Activated CD8-positive, alpha-beta memory T cell treated with anti-CD3 and anti-CD28 coated beads, Interleukin-2, amount 50 U/mL, for 4 hours (primary cell): ENCODE measurements around the gene LY6G6C.

Source experiments
- DNase-seq: peaks from one replicate; pipeline ENCODE4 v3.0.0-alpha.2; 2020

Gene LY6G6C

GRCh38 chr6:31702819-31703716 lies 18.5 kb downstream of the LY6G6C start, which contains the start of gene ABHD16A:
ABHD16A (minus strand) TSS chr6:31703324; CDS start chr6:31703281, 43 bp downstream.
- peak; percentile 97 for DNase-seq

GRCh38 chr6:31702405-31702818 lies 19.1 kb downstream of the LY6G6C start:
- no peak for DNase-seq

- no peak for DNase-seq
Measured at GRCh38 chr6:31701666-31702404, 19.7 kb downstream of the LY6G6C start.

GRCh38 chr6:31700740-31701401 lies 20.7 kb downstream of the LY6G6C start:
- DNase-seq = no peak

GRCh38 chr6:31697555-31697954 lies 24.0 kb downstream of the LY6G6C start:
- DNase-seq = no peak

GRCh38 chr6:31693535-31693934 lies 28.0 kb downstream of the LY6G6C start:
- no peak for DNase-seq

GRCh38 chr6:31692886-31693285 lies 28.7 kb downstream of the LY6G6C start:
- no peak for DNase-seq

GRCh38 chr6:31692353-31692752 lies 29.2 kb downstream of the LY6G6C start:
- no peak for DNase-seq

GRCh38 chr6:31691564-31692108 lies 29.9 kb downstream of the LY6G6C start:
- DNase-seq = no peak

- DNase-seq = no peak
Measured at GRCh38 chr6:31691078-31691463, 30.5 kb downstream of the LY6G6C start.

GRCh38 chr6:31690231-31691077 lies 31.1 kb downstream of the LY6G6C start:
- no peak for DNase-seq

- no peak for DNase-seq
Measured at GRCh38 chr6:31689249-31690110, 32.1 kb downstream of the LY6G6C start.

GRCh38 chr6:31687860-31688693 lies 33.5 kb downstream of the LY6G6C start:
- DNase-seq = no peak

- no peak for DNase-seq
Measured at GRCh38 chr6:31687321-31687720, 34.2 kb downstream of the LY6G6C start.

- DNase-seq = no peak
Measured at GRCh38 chr6:31686483-31686882, 35.1 kb downstream of the LY6G6C start.

- DNase-seq = no peak
Measured at GRCh38 chr6:31683591-31683990, 38.0 kb downstream of the LY6G6C start.

- peak; percentile 45 for DNase-seq
Measured at GRCh38 chr6:31681135-31681671, 40.3 kb downstream of the LY6G6C start.

GRCh38 chr6:31680226-31681134 lies 41.1 kb downstream of the LY6G6C start, which contains the start of gene LY6G5C:
LY6G5C (minus strand) TSS chr6:31681067; CDS start chr6:31680373, 694 bp downstream.
- peak; percentile 64 for DNase-seq

GRCh38 chr6:31677955-31678354 lies 43.6 kb downstream of the LY6G6C start:
- DNase-seq = no peak
